GM12872 (cell line): ENCODE data around the gene RPLP2.

Experiments
- CTCF ChIP-seq: IDR thresholded peaks from 3 replicates; pipeline ENCODE4 v1.5.1; 2011; ENCODE audit warnings: low read depth, mild to moderate bottlenecking, low read length, moderate library complexity; ENCODE audit not compliant: insufficient read depth

RPLP2 gene

DNA sequence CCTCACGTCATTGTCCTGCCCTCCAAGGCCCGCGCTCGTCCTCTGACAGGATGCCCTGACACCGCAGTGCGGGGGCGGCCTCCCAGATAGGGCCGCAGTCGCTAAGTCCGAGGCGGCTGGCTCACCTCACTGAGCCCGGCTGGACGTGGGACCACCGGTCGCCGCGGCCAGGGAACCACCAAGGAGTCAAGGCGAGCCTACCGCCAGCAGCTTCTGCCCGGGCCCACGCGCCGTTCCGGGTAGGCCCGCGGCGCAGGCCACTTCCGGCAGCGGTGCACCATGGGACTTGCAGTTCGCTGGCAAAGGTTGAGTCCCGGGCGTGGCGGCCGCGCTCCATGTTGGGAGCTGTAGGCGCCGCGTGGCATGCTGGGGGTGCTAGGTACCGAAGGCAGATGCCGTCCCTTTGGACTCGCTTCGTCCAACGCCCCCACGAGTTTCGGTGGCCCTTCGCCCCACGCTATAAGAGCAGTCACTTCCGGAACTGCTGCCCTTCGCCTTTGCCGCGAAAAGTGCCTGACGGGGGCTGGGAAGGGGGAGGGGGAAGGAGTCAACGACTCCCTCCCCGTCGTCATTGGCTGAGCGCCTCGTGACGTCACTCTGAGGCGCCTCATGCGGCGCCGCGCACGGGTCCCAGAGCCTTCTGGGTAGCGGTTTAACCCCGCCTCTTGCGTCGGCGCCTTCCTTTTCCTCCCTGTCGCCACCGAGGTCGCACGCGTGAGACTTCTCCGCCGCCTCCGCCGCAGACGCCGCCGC, at the start of gene RPLP2:
RPLP2 (plus strand) TSS at position 681 of the 753 bp plus-strand sequence. CDS start 268 bp downstream, outside the sequence.
- TF ChIP-seq CTCF = no peak

- no peak for TF ChIP-seq CTCF
Observed at GRCh38 chr11:760236-760635, 49.5 kb upstream of the RPLP2 start.

DNA sequence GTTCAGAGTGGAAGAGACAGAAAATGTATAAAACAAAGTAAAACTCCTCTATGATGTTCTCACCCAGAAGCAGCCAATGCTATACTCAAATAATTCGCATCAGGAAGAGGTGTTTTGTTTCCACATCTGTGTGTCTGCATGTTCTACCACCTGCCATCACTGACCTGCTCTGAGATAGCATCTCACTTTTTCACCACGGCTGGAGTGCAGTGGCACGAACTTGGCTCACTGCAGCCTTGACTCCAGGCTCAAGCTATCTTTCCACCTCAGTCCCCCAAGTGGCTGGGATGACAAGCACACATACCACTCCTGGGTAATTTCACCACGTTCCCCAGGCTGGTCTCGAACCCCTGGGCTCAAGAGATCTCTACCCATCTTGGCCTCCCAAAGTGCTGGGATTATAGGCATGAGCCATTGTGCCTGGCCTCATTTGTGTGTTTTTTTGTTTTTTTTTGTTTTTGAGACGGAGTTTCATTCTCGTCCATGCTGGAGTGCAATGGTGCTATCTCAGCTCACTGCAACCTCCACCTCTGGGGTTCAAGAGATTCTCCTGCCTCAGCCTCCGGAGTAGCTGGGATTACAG, 48.1 kb upstream of the RPLP2 start:
- TF ChIP-seq CTCF = no peak

GRCh38 chr11:762421-763072, 47.2 kb upstream of the RPLP2 start:
- TF ChIP-seq CTCF = no peak

- TF ChIP-seq CTCF = no peak
Observed at GRCh38 chr11:763073-763463, 46.7 kb upstream of the RPLP2 start.

DNA sequence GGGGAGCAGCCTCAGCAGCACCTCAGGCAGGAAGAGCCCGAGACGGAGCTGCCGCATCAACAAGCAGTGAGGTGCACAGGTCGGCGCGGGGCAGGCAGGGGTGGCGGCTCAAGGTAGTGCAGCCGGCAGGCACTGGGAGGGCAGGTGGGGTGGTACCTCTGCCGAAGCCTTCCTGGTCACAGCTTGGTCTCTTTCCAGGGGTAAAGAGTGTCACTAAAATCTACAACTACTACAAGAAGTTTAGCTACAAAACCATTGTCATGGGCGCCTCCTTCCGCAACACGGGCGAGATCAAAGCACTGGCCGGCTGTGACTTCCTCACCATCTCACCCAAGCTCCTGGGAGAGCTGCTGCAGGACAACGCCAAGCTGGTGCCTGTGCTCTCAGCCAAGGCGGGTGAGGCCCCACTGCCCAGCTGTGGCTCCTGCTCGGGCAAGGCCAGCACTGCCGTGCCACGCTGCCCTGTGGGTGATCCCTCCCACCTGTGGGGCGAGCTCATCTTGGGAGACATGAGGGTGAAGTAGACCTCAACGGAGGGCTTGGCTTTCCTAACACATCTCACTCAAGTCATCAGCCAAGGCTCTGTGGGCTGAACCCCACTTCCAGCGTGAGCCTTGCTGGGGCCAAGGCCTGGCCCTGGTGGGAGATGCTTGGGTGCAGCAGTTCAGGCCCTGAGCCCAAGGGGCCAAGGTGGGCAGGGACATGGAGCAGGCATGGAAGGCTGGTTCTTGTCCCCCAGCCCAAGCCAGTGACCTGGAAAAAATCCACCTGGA, 46.0 kb upstream of the RPLP2 start:
- TF ChIP-seq CTCF = no peak
